GM21526 (cell line): Measurements from ENCODE around the gene DCAF6.

Experiments used
- ATAC-seq: cut with Tn5 transposase; IDR thresholded peaks from one replicate; pipeline ENCODE4 v1.9.1; 2021; ENCODE audit warnings: moderate library complexity; ENCODE audit not compliant: unreplicated experiment, low FRiP score

DCAF6 gene

DNA sequence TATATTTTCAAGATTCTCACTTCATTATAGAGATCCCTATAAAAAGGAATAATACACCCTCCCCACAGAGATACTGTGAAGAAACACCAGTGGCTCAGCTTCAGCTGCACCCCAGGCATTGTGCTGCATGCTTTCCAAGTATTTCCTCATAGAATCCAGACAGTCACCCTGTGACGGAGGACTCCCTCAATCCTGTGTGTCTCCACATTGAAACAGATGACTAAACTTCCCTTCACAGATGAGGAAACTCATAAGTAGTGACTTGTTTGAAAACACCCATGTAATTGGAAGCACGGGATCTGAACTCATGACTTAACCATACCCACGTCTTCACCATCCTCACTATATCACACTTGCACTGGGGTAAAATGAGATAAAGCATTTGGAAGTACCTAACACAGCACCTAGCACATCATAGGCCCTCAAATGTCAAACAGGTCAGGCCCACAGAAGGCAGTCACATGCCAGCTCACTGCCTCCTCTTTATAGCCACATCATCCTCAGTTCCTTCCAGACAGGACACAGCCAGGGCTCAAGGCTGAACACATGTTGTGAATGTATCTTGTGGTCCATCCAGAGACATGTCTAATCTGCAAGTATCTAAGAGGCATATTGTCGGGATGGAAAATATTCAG lies 145.0 kb downstream of the DCAF6 start:
- no peak for ATAC-seq

DNA sequence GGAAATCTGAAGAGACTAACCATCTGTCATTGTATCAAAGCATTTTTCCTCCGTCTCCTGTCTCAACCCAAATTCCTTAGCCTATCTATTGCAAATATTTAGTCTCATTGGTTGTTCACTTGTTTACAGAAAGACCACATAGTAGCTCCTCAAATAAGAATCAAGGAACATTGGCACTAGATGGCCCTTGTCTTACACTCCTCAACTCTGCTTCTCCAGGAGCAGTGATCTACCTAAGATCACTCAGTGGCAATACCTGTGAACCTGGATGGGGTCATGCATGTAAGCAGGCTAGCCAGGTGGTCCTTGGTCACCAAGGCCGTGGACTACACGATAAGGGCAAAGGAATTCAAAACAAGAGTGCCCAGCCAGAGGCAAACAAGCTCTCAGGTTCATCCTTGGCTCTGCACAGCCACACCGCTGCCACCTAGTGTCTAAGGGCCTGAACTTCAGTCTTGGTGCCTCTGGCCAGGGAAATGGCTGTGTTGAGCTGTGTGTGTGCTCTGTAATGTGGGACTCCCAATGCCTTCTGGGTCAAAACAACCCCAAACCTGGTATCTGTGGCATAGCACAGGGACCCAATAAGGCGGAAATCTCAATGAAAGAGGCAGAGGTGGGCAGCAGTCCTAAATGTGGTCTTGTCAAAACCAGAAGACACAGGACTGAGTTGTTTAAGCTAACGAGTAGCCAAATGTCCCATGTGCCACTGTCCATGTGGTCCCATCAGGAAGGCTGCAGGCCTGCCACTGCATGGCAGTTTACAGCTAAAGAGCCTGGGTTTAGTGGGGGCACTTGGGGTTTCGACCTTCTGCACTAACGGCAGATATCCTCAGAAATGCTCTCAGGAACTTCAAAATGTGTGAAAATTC lies 145.8 kb downstream of the DCAF6 start:
- peak; percentile 84 for ATAC-seq

DNA sequence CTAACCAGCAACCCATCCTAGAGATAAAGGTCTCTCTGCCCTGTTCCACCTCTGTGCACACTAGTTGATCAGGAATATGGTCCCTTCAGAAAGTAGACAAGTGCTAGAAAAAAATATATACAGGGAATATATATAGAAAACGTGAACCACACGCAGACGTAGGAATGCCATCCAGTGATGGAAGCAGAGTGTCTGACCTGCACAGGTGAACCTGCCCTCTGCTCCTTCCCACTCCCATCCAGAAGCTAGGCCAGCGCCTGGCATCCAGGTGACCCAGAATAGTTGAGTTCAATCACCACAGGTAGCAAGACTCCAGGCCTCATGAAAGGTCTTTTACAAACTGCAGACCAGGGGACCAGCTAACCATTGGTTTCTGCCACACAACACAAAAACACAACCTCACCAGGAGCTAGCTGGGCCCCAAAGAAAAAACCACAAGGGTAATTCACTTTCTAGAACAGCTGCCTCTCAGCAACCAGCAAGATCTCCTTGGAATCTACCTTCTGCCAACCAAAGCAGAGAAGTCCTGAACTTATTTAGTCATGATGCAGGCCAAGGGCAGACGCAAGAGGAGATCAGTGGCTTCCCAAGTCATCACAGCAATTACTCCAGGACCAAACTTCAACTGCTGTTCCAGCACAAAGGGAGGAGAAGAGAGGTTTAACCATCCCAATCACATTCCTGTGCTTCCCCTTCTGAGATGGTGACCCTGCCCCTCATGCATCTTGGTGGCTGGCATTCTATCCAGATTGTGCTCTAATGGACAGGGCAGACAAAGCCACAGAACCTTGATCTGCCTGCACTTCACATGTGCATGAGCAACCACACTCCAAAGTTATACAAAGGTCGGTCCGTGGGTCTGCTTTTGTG lies 147.2 kb downstream of the DCAF6 start:
- no peak for ATAC-seq

DNA sequence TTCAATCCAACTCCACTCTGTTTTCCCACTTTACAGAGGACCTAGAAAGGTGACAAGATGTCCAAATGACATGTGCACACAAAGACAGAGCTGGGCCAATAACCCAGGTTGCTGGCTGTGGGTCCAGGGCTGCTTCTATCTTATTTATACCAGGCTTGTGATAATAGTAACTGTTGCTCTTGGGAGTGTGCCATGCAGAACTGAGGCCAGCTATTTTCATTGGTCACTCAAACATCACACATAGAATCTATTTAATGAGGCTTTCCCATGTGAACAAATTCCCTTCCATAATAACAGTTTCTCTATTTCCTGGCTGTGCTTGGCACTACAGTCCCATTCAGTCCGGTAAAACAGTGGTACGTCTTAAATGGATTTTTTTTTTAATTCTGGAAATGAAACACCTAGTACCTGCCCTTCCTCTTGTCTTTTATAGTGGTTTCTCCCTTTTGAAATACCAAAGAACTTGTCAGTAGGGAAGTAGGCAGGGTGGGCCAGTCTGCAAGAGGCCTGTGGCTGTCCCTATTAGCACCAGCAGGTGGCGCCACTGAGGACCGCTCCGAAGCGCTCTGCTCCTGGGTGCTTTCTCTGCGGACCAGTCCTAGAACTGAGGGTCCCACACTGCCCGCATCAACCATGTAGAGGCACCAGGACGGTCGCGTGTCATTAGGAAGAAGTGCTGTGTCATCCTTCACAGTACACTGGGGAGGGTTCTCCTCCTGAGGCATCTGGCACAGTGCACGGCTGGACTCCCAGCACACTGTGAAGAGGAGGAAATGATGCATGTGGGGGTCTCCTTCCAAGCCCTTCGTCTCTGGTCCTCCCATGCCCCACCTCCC lies 148.1 kb downstream of the DCAF6 start:
- ATAC-seq: no peak

DNA sequence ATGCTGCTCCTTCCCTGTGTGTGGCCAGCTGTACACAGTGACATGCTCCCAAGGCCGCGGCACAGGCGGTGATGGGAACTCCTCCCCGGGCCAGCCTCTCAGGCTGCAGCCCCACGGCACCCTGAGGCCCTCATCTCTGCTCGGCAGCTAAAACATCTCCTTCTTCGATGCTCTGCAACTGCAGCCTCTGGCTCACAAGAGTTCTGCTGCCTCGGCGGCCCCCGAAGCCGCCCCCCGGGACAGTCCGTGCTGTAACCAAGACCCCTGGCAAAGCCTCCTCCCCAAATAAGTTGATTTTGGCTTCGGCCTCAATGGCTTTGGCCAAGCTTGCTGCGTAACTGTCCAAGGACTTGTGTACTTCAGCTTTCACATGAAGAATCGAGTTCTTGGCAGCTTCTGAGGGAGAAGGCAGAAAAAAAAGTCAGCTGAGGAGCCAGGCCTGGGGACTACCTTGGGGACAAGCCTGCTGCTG lies 149.0 kb downstream of the DCAF6 start:
- ATAC-seq: no peak

DNA sequence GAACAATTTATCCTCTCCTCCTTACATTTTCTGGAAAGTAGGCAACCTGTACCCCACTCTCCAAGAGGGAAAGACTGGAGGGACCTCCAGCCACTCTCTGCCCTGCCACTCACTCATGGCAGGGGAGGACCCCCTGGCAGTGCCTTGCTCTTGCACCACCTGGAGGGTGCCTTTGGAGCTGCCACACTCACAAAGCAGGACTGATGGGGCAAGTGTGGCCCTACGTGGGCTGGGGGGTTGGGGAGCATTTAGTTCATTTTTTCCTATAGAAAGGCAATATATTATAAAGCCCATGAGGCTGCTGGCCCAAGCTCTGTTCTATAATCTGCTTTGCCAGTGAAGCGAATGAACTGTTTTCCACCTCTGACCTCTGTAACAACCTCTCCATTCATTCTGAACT lies 150.0 kb downstream of the DCAF6 start:
- ATAC-seq: no peak

DNA sequence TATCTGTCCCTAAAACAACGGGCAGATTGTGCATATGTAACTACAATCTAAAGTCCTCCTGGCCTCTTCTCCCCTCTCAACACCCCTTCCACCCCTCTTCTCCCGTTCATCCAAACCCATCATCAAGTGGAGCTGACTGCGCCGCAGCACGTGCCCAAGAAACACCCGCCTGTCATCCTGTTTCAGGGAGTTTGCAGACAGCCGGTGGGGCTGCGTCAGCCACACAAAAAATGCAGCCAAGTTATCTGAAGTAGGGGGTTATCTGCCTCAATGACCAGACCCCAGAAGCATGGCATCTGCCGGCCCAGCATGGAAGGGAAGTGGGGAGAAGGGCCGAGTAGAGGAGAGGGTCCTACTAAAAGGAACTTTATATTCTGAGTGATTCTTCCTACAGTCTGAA lies 151.2 kb downstream of the DCAF6 start:
- ATAC-seq: no peak

DNA sequence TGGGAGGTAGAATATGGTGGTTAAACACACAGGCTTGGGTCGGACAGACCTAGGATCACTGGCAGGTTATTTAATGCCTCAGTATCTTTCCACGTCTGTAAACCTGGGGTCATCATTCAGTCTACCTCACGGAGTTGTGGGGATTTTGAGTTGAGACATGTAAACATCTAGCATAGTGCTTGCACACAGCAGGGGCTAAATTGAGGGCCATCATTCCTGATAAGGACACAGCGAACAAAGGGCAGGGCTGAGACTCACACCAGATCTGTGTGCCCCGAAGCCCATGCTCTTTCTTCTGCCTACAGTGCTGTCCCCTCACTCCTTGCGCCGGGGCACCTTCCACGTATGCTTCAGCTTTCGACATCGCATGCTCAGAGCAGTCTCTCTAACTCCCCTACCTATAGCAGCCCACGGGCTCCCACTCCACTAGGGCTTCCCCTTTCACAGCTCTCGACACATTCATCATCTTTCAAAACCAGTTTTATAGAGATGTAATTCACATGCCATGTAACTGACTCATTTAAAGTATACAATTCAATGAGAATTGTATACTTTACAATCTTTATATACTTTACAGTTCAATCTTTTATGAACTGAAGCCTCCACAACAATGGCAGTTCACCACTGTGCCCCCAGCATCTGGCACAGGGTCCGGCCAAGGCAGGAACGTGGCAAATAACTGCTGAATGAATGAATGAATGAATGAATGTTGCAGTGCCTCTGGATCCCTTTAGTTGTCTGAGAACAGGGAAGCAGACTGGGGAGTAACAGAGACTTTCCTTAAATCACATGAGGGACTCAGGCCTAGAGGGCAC lies 152.2 kb downstream of the DCAF6 start:
- ATAC-seq: no peak

DNA sequence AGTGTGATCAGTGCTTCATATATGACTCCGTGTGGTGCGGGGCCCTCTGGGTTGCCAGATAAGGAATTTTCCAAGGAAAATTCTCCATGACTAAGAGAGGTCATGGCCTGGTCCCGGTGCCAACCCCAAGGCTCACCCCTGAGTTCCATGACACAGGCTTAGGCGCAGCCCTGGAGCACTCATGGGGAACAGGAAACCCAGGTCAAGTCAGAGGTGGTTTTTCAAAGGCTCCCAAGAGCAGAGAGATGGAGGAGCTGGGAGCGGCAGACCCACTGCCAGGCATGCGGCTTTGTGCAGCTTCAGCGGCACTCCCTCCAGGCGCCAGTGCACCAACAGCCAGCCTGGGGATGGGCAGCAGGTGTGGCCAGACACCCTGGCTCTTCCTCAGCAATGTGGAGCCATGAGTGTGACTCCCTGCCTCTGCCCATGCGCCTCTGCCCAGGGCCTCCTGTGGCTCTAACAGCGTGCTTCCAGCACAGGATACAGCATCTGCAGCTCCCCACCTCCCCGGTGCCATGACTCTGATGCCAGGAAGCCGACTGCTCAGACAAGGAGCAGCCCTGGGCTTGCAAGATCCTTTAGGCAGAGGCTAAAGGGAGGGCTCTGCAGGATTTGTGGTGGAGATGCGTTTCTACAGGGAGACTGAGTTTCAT lies 153.0 kb downstream of the DCAF6 start:
- no peak for ATAC-seq

DNA sequence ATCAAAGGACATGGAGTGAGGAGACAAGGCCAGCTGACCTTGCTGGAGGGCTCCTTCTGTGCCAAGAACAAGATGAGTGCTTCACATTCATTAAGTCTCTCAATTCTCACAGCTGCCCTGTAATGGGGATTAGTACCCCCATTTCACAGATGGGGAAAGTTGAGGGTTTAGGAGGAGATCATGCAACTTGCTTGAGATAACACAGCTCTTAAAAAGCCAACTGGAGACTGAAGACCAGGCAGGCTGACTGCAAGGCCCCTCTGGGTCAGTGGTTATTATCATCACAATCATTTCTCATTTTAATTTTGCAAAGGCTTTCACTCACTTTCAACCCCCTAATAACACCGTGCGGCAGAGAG lies 153.5 kb downstream of the DCAF6 start:
- no peak for ATAC-seq

DNA sequence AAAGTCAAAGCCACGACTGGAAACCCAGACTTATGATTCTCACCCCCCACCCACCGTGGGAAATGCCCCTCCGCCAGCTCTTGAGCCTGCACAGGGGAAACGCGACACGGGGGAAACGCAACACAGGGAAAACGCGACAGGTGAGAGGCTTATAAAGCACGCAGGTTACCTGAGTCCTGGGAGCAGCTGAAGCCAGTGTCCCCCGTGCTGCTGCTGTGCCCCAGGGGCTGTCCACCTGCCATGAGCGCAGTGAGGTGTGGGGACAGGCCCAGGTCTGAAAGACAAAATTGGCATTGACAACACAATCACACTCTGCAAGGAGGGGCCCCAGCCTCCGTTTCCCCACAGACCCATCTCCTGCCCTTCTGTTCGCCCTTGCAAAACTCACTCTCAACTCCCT lies 153.9 kb downstream of the DCAF6 start:
- no peak for ATAC-seq

DNA sequence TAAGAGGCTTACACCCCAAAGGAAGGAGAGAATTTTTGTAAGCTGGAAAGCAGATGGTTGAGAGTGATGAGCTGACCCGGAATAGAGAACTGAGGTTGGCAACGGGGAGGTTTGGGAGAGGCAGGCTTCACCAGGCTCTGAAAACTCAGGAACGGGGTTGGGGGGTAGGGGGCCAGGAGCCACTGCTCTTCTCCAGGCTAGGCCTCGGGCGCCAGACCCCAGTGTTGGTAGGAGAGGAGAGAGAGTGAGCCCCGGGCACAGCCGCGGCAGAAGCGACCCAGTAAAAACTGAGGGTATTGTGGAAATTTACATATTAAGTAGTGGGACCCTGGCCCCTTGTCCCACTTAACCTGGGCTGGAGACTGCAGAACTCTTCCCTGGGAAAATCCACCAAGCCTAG lies 154.6 kb downstream of the DCAF6 start:
- no peak for ATAC-seq

DNA sequence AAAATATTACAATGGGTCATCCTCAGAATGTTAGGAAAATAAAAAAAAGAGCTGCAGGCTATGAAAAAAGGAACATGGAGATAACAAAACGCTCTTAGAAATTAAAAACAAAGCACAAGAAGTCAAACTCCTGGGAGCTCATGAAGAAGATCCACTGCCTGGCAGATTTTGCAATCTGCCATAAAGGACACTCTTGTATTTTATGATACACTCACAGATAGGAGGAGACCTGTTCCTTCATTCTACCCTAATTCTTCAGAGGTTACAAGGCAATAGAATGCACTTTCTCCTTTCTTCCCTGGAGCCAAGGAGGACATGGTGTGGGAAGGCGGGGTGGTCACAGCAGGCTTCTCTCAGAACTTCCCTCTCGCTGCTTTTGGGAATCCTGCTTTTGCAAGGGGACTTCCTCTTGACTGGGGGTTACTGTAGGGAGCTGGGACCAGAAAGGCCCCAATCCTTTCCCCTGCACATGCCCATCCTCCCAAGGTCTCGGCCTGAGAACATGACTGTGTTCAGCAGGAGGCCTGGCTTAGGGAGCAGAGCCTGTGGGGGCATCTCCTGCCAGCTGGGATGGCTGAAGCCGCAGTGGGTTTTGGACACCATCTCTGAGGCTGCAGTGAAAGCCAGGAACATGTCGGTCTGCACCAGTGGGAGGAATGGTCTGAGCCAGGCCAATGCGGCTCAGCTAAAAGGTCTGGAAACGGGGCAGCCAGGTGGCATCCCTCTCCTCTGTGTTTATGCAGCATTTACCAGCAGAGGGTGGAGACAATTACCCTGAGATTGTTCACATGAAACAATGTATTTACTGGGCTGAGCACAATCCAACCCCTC lies 155.5 kb downstream of the DCAF6 start:
- ATAC-seq: no peak

DNA sequence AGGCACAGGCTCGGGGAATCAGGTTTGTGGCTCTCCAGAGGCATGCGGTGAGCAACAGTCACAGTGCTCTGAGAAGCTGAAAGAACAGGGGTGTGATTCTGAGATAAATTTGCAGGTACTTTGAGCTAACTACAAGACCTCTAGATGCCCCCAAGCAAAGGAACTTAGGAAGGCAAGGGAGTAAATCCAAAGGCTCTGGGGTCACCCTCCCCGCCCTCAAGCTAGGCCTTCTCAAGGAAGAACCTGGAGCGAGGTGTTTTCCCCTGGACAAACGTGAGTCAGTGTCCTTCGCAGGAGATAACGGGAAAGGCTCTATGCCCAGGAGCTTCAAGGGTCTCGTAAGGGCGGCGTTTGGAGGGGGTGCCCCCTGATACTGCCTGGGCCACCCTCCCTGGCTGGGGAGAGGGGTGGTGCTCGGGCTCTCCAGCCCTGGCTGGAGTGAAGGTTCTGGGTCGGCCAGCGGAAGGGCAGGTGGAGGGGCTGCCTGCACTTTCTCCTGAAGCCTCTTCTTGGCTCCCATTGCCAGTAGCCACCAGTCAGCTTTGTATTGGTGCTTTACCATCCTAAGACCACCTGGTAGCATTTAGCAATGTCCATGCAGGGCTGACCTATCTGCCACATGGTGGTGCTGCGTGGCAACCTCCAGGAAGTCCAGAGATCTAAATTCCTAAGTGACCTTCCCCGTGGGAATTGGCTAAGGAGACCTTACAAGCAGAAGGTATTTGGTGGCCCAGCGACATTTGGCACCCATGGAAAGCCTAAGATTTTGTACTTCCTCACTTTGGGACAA lies 156.3 kb downstream of the DCAF6 start:
- ATAC-seq: no peak

DNA sequence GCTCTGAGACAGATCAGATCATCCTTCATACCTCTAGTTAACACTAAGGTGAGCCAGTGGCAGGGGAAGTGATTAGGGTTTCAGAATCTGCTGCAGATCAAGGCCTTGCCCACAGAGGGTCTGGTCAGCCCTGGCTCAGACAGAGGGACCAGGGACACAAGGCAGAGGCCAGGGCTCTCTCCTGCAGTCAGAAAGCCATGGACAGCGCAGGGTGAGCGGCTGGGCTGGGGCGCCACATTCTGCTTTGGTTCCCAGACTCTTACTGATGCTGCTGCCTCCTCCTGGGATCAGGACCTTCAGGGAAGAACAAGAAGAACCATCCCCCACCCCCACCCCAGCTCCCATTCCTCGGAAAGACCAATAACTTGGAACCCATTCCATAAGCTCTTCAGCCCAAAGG lies 157.1 kb downstream of the DCAF6 start:
- ATAC-seq: no peak

DNA sequence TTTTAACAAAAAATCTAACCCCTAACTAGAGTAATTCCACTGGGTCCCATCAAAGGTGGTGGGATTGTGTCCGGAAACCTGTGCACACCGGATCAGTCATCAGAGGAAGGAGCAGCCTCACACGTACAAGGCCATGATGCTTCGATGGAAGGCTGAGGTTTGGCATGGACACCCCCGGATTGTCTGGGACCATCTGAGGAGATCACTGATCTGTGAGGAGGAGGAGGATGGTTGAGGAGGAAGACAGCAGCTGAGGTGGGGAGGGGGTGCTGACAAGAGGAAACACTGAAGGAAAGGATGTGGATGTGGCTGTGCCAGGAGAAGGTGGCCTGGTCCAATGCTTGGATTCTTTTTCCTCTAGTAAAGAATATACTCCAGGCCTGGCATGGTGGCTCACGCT lies 159.0 kb downstream of the DCAF6 start:
- no peak for ATAC-seq
